CD4-positive, alpha-beta T cell treated with Interleukin-21 for 1 hour (primary cell): ENCODE measurements around the gene SPEF1.

Experiments used
- DNase-seq: peaks from one replicate; pipeline ENCODE4 v3.0.0-alpha.2; 2020

The SPEF1 gene

GRCh38 chr20:3764659-3765058 lies 16.6 kb downstream of the SPEF1 start:
- no peak for DNase-seq

GRCh38 chr20:3763671-3764601 lies 17.3 kb downstream of the SPEF1 start:
- no peak for DNase-seq

GRCh38 chr20:3760655-3761348 lies 20.4 kb downstream of the SPEF1 start:
- DNase-seq: no peak

- DNase-seq: no peak
These were observed 21.4 kb downstream of the SPEF1 start for GRCh38 chr20:3759884-3760283.

DNA sequence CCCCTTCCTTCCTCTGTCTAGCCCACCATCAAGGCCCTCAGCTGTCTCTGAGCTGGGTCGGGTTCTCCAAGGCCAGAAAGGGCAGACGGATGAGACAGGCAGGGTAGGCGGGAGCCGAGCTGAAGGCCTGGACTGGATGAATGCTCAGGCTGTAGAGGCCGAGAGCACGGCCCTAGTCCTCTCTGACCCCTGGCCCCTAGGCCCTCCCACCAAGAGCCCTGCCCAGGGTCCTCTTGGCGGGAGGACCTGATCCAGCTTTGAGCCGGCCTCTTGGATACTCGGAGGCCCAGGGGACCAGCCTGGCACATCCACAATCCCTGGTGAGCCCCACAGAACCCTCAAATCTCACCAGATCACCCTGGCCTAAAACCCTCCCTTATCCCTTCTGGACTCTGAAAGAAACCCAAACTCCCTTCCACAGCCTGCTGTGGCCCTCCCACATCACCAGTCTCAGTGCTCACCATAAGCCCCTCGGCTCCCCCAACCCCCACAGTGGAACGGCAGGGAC lies 21.9 kb downstream of the SPEF1 start:
- no peak for DNase-seq

- DNase-seq: no peak
These were observed 22.7 kb downstream of the SPEF1 start for GRCh38 chr20:3758566-3758965.

- DNase-seq: no peak
These were observed 24.0 kb downstream of the SPEF1 start for GRCh38 chr20:3757268-3757667.

DNA sequence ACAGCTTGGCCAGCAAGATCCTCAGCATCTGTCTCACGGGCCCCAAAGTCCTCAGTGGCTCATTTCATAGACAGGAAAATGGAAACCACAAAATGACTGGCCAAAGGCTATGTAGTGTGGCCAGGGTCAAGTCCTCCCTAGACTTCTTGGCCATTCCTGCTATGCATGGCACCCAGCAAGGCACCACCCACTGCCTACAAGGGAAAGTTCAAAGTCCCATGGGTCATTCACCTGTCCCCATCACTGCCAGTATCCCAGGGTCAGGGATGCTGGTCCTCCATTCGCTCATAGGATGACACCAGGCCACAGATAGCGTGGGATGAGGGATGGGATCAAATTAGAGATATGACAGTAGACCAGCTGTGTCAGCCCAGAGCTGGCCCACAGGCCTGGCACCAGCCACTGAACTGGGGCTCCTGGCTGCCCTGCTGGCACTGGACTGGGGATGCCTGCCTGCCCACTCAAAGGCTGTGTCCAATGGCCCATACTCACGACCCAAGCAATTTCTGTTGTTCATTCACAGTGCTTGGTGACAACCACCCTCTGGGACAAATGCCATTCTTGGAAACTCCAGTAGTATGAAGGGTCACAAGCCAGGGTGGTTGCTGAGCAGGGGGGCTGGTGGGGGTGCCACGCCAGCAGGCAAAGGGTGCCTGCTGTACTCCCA lies 25.3 kb downstream of the SPEF1 start:
- DNase-seq: no peak

DNA sequence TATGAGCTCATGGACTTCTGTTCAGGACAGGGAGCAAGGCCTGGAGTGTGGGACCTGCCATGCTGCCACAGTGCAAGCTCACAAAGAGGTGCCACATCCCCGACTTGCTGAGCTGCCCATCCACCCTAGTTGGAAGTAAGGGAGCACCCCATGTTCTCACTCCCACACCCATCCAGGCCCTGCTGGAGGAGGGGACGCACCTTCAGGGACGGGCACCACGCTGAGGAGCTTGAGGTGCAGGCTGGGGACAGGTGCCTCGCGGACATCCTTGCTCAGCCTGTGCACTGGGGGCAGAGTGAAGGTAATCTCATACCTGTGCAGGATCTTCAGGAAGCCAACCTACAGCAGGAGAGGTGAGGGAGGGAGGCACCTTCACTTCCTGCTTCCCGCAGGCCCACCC lies 26.0 kb downstream of the SPEF1 start:
- no peak for DNase-seq

GRCh38 chr20:3754276-3754630 lies 27.0 kb downstream of the SPEF1 start:
- no peak for DNase-seq

DNA sequence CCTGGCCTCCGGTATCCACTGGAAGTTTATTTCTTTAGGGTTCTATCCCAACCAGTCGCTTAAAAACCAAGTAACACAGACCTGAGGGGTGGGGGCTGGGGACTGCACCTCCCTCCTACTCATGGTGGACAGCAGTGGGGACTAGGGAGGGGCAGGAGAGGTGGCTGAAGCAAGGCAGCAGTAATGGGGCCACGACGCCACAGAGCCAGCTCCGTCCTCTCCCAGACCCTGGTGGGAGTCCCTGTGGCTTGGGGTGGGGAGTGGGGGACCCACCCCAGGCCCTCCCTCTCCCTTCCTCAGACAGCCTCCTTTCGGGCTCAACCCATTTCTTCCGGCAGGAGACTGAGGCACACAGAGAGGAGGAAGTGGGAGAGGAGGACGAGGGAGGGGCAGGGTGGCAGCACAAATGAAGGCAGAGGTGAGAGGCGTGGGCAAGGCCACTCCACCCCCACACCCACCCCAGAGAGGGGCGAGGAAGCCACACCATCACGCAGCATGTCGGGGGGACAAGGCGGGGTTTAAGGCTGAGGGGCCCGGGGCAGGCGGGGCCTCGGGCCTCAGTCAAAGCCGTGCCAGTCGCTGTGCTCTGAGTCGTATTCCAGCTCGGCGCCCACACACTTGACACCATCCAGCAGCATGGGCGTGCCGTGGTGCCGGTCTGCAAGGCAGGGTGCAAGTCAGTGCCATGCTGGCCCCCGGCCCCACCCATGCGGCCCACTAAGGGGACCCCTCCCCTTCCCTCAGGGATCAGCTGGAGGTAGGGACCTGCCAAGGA lies 27.6 kb downstream of the SPEF1 start:
- no peak for DNase-seq

DNA sequence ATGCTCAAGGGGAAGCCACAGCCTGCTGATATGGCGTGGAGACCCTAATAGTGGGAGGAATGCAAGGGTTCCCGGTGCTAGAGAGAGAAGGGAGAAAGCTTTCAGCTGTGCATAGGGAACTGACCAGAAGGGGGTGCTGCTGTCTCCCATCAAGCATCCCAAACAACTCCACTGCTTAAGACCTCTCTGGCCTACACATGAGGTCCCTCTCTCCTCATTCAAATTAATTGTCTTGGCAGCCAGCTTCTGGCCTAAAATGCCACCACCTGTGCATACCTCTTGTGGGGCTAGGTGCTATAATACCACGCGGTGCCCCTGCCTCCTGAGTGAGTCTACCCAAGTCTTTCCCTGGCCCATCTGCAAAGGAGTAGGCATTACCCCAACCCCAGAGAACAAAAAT lies 28.1 kb downstream of the SPEF1 start:
- peak; percentile 72 for DNase-seq

DNA sequence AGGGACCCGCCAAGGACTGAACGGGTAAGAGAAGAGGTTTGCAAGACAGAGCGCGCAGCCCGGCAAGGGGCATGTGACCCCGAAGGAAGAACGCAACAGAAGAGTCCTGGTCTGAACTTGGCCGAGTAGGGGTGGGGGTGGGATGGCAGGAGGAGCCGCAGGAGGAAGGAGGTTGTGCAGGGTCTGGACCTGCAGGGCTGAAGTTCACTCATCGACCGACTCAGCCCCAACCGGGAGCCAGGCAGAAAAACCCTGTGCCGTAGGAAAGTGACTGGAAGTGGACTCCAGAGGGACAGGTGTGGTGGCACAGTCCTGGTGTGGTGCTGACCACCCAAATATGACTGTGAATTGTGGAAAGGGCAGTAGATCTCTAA lies 28.9 kb downstream of the SPEF1 start:
- DNase-seq: no peak

GRCh38 chr20:3751675-3752385 lies 29.4 kb downstream of the SPEF1 start:
- DNase-seq: peak; percentile 72

DNA sequence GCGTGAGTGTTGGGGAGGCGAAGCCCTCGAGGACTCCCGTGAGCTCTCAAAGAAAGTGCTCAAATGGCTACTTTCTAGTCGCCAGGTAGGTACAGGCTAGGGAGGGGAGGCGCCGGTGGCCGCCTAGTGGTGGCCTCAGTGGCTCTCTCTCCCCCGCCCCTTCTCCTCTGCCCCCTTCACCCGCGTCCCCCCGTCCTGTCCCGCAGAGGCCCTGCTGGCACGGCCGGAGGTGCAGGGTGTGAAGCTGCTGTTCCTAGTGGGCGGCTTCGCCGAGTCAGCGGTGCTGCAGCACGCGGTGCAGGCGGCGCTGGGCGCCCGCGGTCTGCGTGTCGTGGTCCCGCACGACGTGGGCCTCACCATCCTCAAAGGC lies 30.0 kb downstream of the SPEF1 start:
- no peak for DNase-seq

GRCh38 chr20:3749689-3750531 lies 31.3 kb downstream of the SPEF1 start:
- peak; percentile 30 for DNase-seq

- no peak for DNase-seq
These were observed 32.1 kb downstream of the SPEF1 start for GRCh38 chr20:3749087-3749688.

GRCh38 chr20:3748073-3748472 lies 33.2 kb downstream of the SPEF1 start:
- DNase-seq: no peak

DNA sequence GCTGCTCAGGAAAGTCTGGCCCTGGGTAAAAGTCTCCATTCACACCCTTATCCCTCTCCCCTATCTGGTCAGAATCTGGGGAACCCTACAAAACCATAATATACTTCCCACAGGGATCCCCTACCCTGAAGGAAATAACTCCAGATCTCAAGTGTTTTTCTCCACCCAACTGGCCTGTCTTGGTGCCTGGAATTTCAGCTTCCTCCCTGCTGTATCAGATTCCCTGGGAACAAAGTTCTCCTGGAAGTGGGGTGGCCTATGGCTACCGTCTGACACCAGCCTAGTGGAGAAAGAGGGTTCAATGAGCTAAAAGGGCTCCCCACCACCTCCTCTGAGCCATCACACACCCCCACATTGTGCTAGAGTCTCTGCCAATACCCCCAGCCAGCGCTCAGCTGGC lies 33.8 kb downstream of the SPEF1 start:
- DNase-seq: no peak

DNA sequence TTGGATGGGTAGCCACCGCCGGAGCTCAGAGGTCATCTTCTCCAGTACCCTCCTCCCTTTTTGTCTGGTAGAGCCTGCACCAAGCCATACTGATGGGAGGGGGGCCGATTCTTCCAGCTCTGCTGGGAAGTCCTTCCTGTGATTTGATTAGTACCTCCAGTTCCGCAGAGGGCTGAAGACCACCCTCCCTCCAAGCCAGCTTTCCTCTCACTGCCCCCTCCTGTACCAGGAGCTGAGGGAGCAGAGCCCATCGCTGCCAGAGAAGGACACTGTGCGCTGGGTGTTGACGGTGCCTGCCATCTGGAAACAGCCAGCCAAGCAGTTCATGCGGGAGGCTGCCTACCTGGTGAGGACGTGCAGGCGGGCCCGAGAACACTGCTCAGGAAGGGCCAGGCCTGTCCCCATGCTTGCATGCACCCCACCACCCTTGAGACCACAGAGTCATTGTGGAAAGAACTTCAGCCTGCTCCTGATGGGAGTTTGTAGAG lies 35.5 kb downstream of the SPEF1 start:
- no peak for DNase-seq
